HG03039 (cell line): ENCODE data around the gene UBA1.
"Not testable (repeated sequence)": the region's sequence is repeated elsewhere in the genome, so short reads cannot be mapped to it uniquely, and the experiment has no call there.

Source experiments
- ATAC-seq: cut with Tn5 transposase; IDR thresholded peaks from one replicate; pipeline ENCODE4 v1.9.1; 2021; ENCODE audit warnings: mild to moderate bottlenecking, moderate library complexity; ENCODE audit not compliant: unreplicated experiment

Gene UBA1

GRCh38 chrX:47248576-47248975 is 54.9 kb downstream of the UBA1 start:
- ATAC-seq = no peak

- no peak for ATAC-seq
These were observed 56.4 kb downstream of the UBA1 start for GRCh38 chrX:47250017-47250347.

- ATAC-seq = not testable (repeated sequence)
These were observed 64.0 kb downstream of the UBA1 start for GRCh38 chrX:47257620-47258019.
